Mammary microvascular endothelial cell (primary cell): ENCODE measurements around the gene NDNF. TPM values are rescaled to one million over a fixed set of nuclear protein-coding genes. Genes with fewer than 3 reads are reported as not detected.

Experiments
- total RNA-seq: library from RNA; depleted of rRNA; stranded (reverse); fragments of >200 nt; gene quantifications from 2 replicates; pipeline ENCODE4 v1.2.3, GENCODE V29; 2015

The NDNF gene, protein sequence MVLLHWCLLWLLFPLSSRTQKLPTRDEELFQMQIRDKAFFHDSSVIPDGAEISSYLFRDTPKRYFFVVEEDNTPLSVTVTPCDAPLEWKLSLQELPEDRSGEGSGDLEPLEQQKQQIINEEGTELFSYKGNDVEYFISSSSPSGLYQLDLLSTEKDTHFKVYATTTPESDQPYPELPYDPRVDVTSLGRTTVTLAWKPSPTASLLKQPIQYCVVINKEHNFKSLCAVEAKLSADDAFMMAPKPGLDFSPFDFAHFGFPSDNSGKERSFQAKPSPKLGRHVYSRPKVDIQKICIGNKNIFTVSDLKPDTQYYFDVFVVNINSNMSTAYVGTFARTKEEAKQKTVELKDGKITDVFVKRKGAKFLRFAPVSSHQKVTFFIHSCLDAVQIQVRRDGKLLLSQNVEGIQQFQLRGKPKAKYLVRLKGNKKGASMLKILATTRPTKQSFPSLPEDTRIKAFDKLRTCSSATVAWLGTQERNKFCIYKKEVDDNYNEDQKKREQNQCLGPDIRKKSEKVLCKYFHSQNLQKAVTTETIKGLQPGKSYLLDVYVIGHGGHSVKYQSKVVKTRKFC
- total RNA-seq = 0.33 and 0.39 TPM in 2 replicates

GRCh38 chr4:121072224-121073003 lies at the start of gene NDNF:
Gene NDNF, minus strand, starts transcription at chr4:121072535. Its CDS starts 26,698 bp downstream, at chr4:121045837.

Other genes with a start within 250 kb of the NDNF start
- gene PRDM5, start 149.8 kb downstream of the NDNF start, total RNA-seq = 4.4 and 6.8 TPM in 2 replicates
- 2.5 and 2.7 TPM in 2 replicates for gene TNIP3, start 91.8 kb upstream of the NDNF start, total RNA-seq